GM18861 (cell line): ENCODE measurements around the gene DEDD.

Experiments used
- ATAC-seq: cut with Tn5 transposase; IDR thresholded peaks from one replicate; pipeline ENCODE4 v1.9.1; 2021; ENCODE audit not compliant: unreplicated experiment

The DEDD gene

DNA sequence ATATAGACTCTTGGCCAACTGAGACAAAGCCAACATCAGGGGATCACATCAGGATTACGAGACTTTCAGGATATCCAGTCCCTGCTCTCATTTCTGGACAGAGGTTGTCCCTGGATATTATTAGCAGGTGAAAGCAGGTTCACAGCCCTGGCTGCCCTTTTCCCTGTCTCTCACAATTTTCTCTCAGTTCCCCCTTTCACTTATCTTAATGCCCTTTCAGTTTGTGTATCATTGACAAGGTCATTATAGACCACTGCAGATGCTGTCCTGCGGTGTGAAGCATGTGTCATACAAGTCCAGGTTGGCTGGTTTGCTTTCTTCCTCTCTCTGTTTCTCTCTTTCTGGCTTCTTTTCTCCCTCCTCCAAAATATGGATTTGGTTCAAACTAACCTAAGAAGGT lies 36.5 kb downstream of the DEDD start:
- ATAC-seq: peak; percentile 44

DNA sequence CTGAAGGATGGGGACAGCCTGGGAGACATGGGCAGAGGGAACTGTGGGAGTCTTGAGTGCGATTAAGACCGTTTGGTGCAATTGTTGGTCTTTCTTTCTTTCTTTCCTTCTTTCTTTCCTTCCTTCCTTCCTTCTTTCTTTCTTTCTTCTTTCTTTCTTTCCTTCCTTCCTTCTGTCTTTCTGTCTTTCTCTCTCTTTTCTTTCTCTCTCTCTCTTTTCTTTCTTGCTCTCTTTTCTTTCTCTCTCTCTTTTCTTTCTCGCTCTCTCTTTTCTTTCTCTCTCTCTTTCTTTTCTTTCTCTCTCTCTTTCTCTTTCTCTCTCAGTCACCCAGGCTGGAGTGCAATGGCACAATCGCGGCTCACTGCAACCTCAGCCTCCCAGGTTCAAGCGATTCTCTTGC lies 37.2 kb downstream of the DEDD start:
- no peak for ATAC-seq

DNA sequence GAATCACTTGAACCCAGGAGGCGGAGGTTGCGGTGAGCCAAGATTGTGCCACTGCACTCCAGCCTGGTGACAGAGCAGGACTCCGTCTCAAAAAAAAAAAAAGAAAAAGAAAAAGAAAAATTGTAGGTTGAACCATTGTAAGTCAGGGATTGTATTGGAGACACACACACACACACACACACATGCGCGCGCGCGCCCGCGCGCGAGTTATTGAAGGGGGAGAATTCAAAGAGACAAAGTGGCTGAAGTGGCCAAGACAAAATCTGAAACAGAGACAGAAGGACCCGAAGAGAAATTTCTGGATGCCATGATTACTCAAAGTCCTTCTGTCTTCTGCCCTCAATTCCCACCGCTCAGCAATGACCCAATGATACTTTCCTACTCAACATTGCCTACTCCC lies 38.0 kb downstream of the DEDD start:
- no peak for ATAC-seq

DNA sequence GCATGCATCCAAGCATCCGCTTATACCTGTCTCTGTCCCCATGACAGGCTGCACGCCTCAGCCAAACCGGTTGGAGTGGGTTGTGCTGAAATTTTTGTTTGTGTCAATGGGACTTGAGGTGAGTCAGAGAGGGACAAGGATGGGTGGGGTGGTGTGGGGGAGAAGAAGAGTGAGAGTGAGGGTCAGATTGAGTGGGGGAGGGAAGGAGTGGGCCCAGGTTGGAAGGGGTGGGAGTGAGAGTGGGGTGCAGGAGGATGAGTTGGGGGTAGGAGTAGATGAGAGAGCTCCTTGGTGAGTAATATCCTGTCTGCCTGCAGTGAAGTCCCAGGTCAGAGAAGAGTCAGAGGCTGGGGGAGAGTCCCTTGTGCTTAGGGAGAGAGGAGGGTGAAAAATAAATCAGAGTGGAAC lies 39.8 kb downstream of the DEDD start:
- no peak for ATAC-seq

DNA sequence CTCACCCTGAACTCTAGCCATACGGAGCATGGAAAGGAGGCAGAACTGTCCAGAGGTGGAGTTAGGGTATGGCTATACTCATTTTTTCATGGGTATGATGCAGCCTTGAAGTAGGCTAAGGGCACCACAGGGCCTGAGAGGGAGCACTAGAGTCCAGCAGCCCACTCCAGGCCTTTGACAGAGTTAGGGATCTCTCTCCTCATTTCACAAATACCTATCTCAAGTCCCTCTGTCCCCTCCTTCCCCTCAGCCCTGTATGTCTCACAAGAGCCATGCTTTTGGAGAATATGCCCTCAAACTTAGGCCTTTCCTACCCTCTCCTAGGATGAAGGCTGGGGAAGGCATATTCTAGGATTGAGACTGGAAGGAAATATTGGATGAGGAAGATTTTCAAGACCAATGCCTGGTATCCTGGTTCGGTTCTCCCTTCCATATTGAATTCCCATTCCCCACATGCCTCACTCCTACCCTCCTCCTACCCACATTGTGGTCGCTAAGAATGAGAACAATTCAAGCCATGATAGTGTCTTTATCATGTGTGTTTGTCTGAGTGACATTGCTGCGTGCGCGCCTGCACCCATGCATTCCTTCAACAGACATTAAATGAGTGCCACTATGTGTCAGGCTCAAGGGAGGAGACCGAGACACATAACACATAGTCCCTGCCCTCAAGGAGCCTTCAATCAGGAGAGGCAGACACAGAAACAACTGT lies 40.5 kb downstream of the DEDD start:
- no peak for ATAC-seq

DNA sequence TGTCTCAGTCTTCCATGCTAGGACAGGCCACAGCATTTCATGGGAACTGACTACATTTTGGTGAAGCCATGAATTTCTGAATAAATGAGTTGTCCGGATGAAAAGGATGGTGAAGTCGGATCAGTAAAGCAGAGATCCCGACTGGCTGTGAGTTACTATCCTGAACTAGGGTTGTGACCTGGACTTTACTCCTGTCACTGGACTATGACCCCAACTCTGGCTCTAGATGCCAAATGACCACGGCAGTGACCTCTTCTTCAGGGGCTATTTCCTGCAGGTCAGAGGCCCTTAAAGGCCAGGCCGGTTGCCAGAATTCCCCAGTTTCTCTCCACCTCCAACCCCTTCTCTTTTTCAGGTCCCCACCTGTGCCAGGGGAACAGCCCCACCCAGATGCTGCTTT lies 41.4 kb downstream of the DEDD start:
- no peak for ATAC-seq

DNA sequence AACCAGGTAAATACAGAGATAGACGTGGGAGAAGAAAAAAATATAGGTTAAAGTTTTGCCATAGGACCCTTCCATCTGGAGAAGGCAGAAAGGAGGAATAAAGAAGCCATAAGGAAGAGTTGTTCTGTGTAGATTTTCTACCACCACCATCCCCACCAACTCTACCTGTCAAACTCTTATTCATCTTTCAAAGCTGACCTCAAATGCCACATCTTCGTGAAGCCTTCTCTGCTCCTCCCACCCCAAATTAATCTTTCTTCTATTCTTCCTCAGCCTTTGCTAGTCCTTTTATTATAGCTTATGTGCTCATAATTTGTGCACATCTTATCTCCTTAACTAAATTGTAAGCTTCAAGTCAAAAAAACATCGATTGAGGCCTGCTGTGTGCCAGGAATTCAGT lies 41.9 kb downstream of the DEDD start:
- ATAC-seq: no peak

DNA sequence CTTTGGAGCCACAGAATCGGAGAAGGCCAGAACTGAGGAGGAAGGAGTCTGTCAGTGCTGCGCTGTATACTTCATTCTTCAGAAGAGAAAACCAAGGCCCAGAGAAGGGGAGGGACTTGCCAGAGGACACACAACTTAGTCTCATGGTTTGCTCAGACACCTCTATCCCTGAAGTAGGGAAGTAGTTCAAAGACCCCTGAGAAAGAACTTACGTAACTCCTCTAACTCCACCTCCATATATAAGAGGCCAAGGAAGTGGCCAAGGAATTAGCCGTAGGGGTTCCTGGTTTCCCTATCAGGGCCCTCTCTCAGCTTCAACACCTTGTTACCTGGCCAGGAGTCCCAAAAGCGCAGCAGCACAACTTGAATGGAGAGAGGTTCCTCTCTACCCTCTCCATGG lies 42.5 kb downstream of the DEDD start:
- ATAC-seq: no peak

DNA sequence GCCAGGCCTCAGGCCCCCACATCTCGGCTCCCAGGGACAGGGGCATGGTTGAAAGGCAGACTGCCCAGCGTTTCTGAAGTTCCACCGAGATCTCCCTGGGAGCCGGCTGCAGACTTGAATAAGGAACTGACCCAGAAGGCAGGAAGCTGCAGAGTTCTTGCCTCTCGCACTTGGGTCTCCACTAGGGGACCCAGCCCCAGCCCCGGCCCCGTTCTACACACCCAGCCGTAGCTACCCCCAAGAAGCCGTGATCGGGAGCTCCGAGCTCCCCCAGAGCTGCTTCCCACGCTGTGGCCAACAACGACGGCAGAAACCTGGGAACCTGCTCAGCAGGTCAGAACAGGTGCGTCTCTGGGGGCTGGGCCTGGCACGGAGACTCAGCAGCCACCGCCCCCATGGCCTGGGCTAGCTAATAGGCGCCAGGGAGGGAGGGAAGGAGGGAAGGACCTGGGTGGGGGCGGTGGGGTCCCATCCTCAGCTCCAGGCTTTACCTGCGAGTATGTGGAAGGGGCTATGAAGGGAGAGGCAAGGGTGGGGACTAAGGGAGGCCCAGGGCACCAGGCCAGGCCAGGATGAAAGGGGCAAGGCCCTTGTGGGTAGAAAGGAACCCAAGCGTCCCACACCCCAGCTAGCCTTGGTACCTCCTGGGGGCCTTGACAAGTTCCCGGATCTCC lies 43.1 kb downstream of the DEDD start, which contains the start of gene NECTIN4:
NECTIN4 (minus strand) TSS at position 308 of the 674 bp plus-strand sequence; CDS start at position 46, 262 bp downstream.
- no peak for ATAC-seq

DNA sequence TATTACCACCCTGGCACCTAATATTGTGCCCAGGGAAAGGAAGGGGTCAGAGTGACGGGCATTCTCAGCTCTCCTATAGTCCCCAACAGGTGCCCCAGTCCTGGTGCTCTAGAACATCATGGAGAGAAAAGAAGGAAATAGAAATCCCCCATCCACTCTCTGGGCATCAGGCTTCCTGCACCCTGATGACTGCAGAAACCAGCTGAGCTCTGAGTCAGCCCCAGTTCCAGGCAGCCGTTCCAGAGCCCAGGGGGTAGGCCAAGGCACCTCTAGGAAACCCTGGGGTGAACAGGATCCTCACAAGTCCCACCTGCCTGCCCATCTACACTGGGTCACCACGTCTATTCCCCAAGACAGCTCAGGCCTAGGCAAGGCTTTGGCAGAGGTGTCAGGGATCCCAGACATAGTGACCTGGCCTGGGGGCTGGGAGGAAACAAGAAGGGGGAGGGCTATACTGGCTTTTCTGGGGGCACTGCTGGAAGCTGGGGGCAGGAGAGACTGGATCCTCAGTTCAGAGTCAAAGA lies 43.8 kb downstream of the DEDD start:
- no peak for ATAC-seq

DNA sequence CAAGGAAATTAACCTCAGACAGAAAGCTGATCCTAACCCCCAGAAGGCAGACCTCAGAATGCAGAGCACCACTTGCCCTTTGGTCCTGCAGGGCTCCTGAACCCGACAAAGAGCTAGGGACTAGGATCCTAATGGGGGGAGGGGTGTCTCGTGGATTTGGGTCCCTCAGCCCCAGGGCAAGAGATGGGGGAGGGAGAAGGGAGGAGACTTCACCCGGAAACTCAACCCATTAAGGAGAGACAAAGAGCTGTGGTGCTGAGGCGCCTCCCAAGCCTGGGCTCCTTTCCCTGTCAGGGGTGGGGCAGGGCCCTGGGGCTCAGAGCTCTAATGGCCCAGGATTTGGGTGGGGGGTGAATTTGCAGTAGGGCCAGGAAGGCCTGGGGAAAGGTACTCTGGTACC lies 46.0 kb downstream of the DEDD start:
- ATAC-seq: no peak

DNA sequence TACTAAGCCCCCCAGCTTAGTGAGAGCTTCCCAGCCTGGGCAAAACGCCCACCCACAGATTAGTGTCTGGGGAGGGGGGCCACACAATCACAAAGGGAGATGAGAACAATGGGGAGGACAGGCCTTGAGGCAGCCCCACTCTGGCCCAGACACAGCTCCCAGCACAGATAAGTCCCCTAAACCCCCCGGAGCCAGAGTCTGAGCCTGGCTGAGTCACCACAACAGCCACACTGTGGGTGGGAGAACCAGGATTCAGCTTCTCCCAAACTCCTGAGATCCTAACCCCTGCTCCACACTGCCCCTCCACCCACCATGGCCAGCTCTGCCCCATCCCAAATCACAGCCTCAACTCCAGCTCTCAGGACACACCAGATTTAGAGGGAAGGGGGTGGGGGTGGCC lies 47.3 kb downstream of the DEDD start:
- ATAC-seq: no peak

DNA sequence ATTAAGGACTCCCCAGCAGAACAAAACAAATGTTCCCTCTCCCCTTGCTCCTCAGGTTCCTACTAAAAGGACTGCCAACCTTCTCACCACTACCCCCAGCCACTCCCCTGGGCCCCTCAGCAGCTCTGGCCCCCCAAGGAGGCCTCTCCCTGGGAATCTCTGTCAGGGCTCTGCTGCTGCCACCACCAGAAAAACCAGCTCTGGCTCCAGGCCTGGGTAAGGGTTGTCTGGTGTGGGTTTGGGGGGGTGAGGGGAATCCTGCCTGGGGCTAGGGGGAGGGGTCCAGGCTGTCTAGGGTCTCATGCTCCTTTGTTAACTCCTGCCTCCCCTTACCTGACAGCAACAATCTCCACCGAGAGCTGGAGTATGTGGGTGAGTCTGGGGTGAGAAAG lies 47.9 kb downstream of the DEDD start:
- ATAC-seq: no peak

DNA sequence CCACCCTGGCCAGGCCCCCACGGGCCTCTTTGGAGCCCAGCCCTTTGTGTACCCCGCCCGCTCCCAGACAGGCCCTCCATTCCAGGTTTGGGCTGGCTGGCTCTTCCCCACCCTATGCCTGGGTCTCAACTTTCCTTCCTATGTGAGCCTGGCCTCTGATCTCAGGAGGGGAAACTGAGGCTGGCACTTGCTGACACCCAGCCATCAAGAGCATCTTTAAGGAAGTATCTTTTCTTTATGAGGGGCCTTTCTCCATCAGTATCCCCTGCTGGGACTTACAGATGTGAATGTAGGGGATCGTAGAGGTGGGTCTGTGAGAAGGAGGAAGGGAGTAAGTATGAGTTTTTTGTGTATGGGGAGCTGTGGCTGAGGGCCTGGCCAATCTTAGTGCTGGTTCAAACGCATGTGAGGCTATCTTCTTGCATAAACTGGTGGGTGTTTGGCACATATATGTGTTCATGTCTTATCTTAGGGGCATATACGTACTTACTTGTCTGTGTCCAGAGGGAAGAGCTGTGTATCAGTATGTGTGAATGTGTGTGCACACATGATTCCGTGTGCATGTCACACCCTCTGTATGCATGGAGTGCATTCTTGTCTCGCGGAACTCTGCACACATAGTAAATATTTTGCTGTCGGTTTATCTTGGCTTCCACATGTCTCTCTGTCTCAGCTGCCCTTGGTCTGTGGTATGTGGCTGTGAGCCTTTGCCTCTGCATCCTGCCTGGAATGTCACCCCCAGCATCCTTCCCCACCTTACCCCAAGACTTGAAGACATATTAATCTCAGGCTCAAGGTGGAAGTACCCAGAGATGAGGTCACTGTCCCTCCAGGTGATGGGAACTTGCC lies 48.5 kb downstream of the DEDD start:
- no peak for ATAC-seq

DNA sequence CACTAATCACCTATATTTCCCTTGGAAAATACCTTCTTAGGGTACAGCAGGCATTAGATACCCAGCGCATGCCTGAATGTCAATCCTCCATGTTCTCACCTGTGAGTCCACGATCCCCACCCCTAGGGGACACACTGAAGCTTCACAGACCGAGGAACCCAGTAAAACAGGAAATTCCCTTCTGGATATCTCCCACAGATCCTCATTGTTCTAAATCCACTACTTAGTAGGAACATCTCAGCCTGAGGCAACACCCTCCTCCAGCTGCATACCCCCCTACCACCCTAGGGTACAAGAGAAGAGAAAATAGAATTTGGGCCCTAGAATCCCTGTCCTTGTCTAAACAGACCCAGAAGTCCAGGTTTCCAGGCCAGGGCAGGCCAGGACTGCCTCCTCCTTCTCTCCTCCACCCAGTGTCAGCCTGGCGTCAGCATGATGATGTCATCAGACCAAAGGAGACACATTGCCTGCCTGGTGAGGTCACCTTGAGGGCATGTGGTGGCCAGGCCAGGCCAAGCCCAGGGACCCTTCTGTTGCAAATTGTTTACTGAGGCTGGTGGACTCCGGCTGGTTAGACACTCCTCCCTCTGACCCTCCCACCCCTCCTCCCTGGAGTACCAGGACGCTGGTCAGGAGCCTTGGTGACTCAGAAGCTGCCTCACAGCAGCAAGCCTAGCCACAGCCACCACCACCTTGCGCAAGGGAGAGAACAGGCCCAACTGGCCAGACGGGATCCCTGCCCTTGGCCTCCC lies 49.3 kb downstream of the DEDD start:
- no peak for ATAC-seq

DNA sequence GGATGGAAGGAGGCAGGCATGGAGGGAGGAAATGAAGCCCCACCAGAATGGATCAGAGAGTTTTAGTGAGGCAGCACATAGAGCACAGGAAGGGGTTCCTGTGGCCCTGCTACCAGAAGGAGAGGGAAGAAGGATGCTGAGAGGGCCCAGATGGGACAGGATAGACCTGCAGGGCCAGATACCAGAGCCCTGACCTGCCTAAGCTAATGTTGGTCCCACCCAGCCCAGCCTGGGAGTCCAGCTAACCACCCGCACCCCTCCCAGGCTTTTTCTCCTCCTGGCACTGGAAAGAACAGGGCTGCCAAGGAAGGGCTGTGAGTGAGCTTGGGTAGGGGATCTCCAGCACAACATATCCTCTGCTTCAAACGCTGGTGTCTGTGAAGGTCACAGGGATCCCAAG lies 50.0 kb downstream of the DEDD start:
- ATAC-seq: no peak

DNA sequence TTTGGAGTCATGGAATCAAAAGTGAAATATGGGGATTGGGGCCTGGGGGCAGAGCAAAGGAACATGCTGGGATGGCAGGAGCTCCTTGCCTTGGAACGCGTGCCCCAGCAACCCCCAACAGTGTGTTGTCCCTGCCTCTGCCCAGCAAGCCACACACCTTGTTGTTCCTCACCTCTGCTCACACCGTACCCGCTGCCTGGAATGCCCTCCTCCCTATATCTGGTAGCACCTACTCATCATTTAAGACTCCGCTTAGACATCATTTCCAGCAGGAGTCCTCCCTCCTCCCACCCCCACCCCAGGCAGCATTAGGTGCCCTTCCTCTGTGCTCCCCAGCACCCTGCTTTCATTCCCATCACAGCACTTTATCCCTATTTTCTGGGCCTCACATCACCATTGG lies 50.9 kb downstream of the DEDD start:
- no peak for ATAC-seq

DNA sequence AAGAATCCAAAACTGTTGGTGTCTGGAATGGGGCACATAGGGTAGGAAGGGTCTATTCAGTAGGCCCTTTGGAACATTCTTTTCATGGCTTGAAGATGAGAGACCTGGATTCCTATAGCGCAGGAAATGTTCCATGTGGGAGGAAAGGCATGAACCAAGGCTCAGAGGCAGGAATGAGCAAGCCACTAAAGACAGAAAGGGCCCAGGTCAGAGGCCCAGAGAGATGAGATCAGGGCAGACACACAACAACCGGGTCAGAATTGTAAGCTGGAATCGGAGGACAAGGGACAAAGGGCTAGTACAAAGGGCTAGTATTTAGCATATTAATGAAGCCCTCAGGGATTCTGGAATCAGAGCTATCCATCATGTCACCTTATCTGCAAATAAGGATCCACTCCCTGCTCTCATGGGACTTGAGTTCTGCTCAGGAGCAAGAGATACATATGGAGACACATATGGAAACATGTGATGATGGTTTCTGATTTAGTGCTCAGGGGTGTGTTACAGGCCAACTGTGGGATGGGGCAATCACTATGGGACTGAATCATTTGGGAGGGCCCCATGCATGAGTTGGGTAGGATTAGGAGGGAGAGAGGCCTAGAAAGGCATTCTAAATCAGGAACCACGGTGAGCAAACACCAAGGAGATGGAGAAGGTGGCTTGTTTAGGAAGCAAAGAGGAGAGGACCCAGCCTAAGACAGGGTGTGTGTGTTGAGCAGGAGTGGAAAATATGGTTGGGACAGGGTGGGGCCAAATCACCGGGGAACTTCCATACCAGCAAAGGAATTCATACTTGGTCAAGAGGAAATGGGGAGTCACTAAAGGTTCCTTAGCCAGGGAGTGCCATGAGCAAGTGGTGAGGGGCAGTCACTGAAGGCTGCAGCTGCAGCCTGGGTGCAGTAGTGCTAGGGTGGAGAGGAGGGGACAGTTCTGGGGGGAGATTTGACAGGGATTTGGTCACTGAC lies 51.7 kb downstream of the DEDD start:
- no peak for ATAC-seq

DNA sequence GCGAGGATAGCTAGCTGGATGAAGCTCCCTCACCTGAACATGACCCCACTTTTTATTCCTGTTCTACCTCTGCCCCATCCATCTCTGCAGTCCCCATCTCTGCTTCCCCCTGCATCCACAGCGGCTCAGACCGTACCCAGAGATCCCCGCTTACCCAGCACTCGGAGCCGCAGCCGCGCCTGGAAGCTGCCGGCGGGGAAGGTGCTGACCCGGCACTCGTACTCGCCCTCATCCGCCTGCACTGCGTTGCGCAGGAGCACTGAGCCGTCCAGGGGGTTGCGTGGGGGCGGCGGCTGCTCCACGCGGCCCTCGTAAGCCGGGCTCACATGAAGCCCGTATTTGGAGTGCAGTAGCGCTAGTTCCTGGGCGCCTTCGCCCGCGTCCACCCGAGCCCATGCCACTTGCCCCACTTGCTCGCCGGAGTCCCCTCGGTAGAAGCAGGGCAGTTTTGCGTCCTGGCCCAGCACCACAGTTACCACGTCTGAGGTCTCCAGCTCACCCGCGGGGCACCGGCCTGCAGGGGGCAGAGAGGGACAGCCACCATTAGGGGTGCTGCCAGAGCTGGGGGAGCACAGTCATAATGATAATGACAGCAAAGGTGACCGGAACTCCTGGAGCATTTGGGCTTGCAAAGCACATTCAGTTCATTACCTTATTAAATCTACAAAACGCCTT lies 52.9 kb downstream of the DEDD start:
- ATAC-seq: no peak
